ENCODE measurements around the gene HHIPL1. TPM values are rescaled to one million over a fixed set of nuclear protein-coding genes. Genes with fewer than 3 reads are reported as not detected.

The HHIPL1 gene
- total RNA-seq, 1 donor: 3.9 TPM

Other genes starting within 250 kb of the HHIPL1 start
- 44.1 and 57.0 TPM in 2 replicates for gene SETD3, start 164.3 kb upstream of the HHIPL1 start, total RNA-seq
- gene CCNK, start 163.7 kb upstream of the HHIPL1 start, total RNA-seq: 20.9 and 38.4 TPM in 2 replicates
- gene CCDC85C, start 40.9 kb upstream of the HHIPL1 start, total RNA-seq: 7.4 and 11.2 TPM in 2 replicates
- gene CYP46A1, start 39.2 kb downstream of the HHIPL1 start, total RNA-seq: under 0.01 TPM in 2 replicates
- 23.8 and 34.5 TPM in 2 replicates for gene EML1, start 148.3 kb downstream of the HHIPL1 start, total RNA-seq

Measured in fibroblast of villous mesenchyme (primary cell).